GM18526 (cell line): ENCODE measurements around the gene SMU1.

Experiments
- POLR2A ChIP-seq: IDR thresholded peaks from 3 replicates; pipeline ENCODE4 v1.6.1; 2011; ENCODE audit not compliant: insufficient read length; ENCODE audit errors: extremely low read depth

The SMU1 gene

DNA sequence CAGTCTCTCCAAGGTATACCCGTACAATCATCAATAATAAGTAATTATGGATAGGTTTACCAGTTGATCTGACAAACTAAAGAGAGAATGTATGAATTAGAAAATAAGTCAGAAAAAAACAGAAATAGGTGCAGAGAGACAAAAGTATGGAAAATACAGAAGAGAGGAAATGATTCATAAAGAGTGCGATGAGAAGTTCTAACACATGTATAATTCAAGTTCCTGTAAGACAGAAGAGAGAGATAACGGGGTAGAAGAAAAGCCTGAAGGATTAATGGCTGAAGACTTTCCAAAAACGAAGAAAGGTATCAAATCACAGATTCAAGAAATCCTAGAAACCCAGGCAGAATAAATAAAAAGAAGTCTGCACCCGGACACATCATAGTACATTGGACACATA, 16.2 kb upstream of the SMU1 start:
- TF ChIP-seq POLR2A, result no peak

DNA sequence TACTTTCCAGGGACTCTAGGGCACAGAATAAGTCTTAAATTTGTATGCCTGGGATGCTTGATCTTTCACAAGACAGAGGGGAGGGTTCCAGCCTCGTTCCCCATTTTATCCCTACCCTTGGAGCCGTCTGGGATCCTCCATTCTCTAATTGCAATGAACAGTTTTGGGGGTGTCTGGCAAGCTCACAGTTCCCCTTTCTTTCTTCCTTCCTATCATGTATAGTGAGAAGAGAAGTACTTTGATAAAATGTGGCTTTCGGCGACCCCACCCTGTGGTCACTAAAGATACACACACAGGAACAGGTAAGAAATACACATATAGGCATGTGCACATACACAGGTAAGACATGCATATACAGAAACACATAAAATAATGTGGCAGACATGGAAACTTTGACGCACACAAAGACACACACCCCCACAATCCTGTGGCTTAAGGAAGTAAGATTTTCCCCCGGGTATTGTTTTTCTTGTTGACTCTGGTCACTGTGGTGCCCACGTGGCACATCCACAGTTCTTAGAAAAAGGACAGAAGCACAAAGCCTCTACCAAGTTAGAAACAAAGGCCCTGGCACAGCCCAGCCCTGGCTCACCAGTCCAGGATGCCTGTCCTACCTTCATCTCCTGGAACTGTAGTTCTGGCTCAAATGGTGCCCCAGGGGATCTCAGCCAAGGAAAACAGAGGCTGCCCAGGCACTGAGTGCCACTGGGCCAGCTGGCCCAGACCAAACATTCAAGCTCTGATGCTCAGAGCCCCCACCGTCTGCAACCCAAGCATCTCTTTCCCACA, 6.3 kb upstream of the SMU1 start:
- no peak for TF ChIP-seq POLR2A

DNA sequence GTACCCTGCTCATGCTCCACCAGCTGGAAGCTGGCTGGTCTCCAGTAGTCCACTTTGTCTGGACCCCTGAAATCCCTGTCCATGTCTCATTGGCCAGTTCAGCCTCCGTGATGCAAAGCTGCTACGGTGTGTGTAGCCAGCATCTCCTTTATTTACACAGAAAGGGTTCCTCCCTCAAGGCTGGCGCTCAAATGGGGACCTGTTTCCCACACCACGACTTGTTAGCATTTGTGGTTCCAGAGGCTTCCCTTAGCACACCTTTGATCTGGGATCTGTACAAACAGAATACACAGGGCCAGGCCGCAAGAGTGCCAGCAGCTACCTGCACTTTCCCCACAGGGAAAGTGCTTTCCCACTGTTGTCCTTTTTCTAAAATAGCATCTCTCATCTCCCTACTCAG, 5.7 kb upstream of the SMU1 start:
- TF ChIP-seq POLR2A, result no peak

DNA sequence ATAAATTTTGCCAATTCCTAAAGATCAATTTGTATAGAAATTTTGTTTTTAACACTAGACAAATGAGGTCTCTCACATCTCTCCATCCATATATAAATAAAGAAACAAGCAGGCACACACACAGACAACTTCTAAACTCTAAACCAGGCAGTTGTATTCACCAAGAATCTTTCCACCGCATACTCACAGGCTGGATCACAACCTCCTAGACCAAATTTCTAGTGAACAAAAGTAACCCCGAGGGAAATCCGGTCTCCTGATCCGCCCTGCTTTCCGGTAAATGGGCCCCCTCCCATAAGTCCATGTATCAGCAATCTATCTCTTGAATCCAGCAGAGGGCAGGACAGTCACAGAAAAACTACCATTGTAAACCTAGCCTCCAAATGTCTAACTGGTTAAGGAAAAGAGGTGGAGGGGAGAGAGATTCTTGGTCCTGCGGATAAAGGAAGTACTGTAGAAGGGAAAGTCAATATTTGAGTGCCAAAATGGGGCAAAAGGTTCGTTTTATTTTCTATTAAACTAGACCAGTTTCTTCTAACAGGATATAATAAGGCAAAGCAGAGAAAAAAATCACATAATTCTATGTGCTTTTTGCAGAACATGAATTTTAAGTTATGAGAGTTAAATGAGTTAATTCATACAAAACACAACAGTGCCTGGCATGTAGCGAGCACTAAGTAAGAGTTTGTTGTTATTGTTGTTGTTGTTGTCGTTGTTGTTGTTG, 4.8 kb upstream of the SMU1 start:
- TF ChIP-seq POLR2A, result no peak

DNA sequence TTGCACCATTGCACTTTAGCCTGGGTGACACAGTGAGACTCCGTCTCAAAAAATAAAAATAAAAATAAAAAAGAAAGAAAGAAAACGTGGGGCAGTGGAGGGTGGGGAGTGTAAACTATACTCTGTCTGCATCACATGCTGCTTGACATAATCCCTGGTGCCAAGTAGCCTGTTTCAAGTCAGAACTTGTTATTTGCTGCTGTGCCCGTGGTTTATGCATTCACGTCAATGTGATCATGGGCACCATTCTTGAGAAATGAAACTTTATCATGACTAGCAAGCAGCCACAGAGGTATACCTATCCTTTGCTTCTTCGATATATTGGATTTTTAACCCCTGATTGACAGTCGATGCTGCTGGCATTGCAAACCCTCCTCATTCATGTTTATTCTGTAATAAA, 4.1 kb upstream of the SMU1 start:
- TF ChIP-seq POLR2A, result no peak

DNA sequence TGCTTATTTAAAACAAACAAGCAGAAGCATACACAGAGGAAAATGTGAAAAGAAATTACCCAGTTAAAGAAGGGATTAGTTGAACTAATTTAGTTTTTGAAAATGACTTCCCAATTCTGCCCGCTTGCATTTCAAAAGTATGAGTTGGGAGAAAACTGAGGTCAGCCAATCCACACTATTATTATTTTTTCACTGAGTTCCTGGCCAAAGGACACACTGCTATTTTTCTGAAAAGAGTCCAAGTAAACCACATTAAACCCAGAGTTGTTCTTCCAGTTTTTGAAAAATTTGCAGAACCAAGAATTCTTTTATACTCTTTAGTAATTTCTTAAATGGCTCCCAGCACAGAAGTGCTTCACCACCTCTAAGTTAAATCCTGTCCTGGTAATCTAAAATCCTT, 7.5 kb downstream of the SMU1 start:
- no peak for TF ChIP-seq POLR2A

DNA sequence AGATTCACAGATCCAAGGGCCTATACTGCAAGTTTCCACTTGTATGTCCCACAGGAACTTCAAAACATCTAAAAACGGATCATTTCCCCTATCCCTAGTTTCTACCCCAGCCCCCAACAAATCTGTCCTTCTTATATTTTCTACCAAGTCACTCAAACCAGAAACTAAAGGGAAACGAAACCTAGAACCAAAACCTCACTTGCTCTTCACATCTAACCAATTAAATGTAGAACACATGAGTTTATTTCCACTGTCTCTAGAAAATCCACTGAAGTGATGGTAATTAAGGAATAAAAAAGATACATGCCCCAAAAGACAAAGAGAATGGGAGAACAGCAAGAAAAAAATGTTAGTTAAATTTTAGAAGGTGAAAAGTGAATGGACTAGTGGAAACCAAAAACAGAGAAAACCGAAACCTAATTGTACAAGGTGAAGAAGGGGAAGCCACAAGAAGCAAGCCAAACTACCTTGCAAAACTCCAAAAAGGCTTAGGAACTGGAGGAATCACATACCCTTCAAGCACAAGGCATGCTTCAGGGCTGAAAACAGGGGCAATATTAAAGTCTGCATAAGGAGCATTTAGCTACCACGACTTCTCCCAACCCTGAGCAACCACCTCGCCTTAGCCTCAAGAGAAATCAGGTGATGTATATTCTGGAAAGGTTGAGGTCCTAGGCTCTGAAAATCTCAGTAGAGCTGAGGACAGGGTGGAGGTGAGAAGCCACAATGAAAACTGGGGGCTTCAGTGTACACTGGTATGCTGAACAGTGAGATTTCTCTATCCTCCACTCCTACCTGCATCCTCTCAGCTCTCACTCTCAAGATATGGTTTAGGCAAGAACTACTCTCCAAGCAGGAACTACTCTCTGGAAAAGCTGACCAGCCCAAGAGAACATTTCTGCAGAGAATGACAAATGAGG, 11.1 kb downstream of the SMU1 start:
- no peak for TF ChIP-seq POLR2A

DNA sequence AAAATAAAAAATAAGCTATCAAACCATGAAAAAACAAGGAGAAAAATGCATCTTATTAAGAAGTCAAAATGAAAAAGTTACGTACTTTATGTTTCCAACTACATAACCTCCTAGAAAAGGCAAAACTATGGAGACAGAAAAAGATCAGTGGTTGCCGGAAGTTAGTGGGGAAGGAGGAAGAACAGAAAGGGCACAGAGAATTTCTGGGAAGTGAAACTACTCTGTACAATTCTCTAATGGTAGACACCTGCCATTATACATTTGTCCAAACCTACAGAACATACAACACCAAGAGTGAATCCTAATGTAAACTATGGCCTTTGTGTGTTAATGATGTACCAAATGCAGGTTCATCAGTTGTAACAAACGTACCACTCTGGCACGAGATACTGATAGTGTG, 25.3 kb downstream of the SMU1 start:
- TF ChIP-seq POLR2A, result no peak

DNA sequence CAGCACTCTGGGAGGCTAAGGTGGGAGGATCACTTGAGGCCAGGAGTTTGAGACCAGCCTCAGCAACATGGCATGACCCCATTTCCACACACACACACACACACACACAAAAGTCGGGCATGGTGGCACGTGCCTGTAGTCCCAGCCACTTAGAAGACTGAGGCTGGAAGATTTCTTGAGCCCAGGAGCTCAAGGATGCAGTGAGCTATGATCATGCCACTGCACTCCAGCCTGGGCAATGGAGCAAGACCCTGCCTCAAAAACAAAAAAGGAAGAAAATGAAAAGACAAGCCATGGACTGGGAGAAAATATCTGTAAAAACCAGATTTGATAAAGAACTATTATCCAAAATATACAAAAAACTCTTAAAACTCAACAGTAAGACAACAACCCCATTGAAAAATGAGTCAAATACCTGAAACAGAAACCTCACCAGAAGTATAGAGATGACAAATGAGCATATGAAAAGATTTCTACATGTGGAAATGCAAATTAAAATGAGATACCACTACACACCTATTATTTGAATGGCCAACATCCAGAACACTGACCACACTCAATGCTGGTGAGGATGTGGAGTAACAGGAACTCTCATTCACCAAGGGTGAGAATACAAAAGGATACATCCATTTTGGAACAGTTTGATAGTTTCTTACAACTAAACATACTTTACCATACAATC, 26.7 kb downstream of the SMU1 start:
- no peak for TF ChIP-seq POLR2A

DNA sequence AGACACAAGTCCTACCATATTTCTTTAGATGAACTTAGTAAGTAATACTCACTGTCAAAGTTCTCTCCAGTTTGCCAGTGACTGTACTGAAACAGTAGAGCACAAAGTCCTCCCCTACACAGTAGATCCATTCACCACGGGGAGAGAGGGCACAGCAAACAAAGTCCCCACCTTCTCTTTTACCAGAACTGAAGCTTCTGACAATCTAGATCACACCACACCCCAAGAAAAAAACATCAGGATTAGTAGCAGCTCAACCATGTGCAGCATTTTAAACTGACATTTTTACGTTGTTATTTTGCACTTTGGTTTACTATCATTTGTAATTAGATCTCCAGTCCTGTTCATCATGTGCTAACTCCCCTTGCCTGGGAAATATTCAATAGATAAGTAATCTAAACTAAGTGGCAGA, 28.4 kb downstream of the SMU1 start:
- TF ChIP-seq POLR2A, result no peak

DNA sequence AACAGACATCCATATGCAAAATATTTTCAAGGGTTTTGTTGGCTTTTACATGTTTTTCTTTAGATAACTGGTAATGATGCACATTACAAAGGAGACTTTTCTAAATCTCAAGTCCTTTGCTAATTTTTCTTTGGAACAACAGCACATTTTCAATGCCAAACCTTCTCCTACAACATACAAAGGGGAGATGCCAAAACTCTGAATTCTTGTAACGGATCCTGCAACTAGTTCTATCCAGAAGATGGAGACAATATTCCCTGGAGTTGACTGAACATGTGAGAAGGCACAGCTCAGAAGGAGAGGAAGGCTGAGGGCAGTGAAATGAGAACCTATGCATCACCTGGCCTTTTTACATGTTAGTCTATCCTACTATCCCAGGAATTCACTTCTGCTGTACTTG, 30.4 kb downstream of the SMU1 start:
- no peak for TF ChIP-seq POLR2A

DNA sequence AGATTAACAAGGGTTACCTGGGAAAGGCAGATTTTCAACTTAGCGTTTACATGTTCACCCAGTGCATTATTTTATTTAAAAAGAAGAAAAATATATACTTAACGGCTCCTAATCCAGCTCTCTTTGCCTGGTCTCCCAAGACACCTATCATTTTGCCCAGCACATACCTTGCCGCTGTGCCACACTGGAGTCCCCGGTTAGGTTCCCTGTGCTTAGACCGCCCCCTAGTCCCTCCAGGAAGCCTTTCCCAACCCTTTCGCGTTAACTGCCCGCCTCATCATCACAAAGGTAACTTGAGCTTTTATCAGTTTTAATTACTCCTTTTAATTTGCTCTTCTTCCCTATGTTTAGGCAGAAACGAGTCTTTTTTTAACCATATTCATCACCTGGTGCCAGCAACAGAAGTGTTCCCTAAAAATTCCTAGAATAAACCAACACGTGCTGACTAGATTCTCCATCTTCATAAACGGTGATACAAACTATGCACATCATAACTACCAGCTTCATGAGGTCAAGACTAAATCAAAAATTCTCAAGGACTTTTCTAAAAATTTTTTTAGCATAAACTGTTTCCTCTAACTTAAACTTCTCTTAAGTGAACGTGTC, 31.7 kb downstream of the SMU1 start:
- TF ChIP-seq POLR2A, result no peak

DNA sequence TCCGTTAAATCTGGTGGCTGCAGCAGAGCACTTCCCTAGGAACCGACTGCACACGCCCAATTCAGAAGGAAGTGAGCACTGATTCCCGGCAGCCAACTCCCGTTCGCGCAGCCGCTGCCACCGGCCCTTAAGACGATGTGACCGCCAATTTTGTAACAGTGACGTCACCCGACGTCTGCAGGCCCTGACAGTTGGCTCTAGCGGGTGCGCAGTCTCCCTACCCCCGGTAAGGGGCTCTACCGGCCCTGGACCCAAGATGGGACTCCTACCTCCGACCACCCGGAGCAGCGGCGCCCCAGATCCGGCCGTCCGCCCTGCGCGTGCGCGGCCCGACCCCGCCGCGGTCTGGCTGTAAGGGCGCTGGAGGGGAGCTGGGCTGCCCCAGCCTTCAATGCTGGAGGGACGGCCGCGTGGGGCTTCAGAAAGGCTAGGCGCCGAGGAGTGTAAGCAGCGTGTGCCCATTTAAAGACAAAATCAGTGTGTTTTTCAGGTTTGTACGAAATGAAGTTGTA, 32.3 kb downstream of the SMU1 start:
- TF ChIP-seq POLR2A, result peak; percentile 41

DNA sequence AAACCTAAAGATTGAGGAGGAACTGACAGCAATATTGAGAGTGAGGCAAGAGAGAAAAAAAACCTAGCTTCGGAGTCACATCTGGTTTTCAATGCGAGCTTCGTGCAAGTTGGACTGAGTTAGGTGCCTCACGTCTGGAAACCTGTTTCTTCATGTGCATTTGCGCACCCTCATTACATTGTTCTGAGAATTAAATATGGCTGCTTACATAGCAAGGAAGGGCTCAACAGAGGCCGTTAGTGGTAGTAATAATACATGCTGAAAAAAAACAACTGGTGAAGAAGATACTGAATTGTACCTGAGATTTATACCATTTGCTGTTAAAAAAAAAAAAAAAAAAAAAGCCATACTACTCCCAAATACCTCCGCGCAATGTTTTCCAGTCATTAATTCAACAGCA, 32.8 kb downstream of the SMU1 start:
- no peak for TF ChIP-seq POLR2A

DNA sequence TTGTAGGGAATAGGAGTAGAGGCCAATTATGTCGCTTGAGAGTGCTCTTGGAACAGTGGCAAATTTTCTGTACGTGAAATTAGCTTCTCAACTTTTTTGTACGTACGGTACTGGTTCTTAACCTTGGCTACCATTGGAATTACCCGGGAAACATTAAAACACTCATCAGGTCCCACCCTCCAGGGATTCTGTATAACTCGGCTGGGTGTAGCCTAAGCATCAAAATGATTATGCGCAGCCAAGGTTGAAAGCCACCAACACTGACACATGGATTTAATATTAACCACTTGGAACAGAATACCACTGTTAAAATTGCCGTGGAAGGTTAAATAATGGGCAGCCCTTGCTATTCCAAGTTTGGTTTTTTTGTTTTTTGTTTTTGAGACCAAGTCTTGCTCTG, 34.0 kb downstream of the SMU1 start:
- TF ChIP-seq POLR2A, result no peak
